Memory B cell (primary cell): ENCODE results near the gene GALNT17.
"Not testable (repeated sequence)": the region's sequence is repeated elsewhere in the genome, so short reads cannot be mapped to it uniquely, and the experiment has no call there.

Experiments used
- ATAC-seq: fragments of 150-1000 bp; cut with Tn5 transposase; 2 replicates; pipeline ENCODE4 v1.10.0; 2021; ENCODE audit warnings: low read depth, mild to moderate bottlenecking, moderate library complexity
- DNase-seq, 2 donors: peaks; one replicate each; pipeline ENCODE4 v3.0.0; 2022; ENCODE audit warnings: low spot score in 2 of 2
- H3K27ac Mint-ChIP-seq: one replicate; pipeline ENCODE4 v1.8.0; 2022; ENCODE audit warnings: mild to moderate bottlenecking, moderate library complexity, mixed read lengths
- H3K27me3 Mint-ChIP-seq: one replicate; pipeline ENCODE4 v1.8.0; 2022; ENCODE audit warnings: mixed read lengths
- H3K36me3 Mint-ChIP-seq: one replicate; pipeline ENCODE4 v1.8.0; 2022; ENCODE audit warnings: mild to moderate bottlenecking, mixed read lengths
- H3K4me1 Mint-ChIP-seq: one replicate; pipeline ENCODE4 v1.8.0; 2022; ENCODE audit warnings: mixed read lengths
- H3K4me3 Mint-ChIP-seq: one replicate; pipeline ENCODE4 v1.8.0; 2022; ENCODE audit warnings: mild to moderate bottlenecking, moderate library complexity, mixed read lengths
- H3K9me3 Mint-ChIP-seq: one replicate; pipeline ENCODE4 v1.8.0; 2022; ENCODE audit warnings: mixed read lengths

The GALNT17 gene

DNA sequence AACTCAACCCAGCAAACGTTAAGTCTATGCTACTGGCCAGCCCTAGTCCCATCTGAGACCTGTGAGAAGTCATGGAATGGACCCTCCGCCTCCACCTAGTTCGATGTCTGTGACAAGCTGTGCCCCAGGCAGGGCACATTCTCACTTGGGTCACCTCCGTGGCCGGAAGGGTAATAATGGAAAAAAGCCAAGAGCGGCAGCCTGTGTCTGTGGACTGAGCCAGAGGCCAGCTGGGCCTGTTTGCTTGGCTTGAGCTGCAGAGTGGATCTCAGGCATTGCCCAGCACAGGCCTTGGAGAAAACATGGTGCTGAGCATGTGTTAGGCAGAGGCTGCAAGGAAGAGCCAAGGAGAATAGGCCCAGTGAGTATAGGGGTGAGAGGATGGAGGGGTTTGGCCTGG lies 97.8 kb downstream of the GALNT17 start:
- Mint-ChIP-seq H3K27ac (no peak overlapping the region), H3K9me3 (peaks cover 13% of the 10 kb centered on the region), H3K27me3 (no peaks in the 10 kb centered on the region), H3K36me3 (no peaks in the 10 kb centered on the region), H3K4me3 (no peak overlapping the region), H3K4me1 (no peaks in the 10 kb centered on the region)
- ATAC-seq (no peak), DNase-seq (no peak)

DNA sequence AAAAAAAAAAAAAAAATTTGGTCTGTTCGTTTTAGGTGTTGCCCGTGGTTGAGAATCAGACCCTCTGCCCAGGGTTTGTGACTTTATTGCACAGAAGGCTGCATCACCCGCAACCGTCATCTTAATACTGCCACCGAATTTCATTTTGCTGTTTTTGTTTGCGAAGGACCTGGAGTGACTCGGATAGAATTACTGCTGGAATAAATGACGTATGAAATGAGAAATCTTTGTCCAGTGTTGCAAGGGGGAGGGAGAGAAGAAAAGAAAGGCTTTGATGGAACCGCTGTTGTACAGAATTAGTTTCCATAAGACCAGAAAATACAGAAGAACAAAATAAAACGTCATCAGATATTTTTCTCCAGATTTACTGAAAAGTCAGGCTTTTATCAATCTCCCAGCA lies 103.3 kb downstream of the GALNT17 start:
- H3K4me3 Mint-ChIP-seq, result no peak overlapping the region
- ATAC-seq (no peak), DNase-seq (no peak)
- H3K27me3 Mint-ChIP-seq, result no peaks in the 10 kb centered on the region
- no peaks in the 10 kb centered on the region for H3K36me3 Mint-ChIP-seq
- peaks cover 11% of the 10 kb centered on the region for H3K9me3 Mint-ChIP-seq
- no peak overlapping the region for H3K27ac Mint-ChIP-seq
- no peaks in the 10 kb centered on the region for H3K4me1 Mint-ChIP-seq

DNA sequence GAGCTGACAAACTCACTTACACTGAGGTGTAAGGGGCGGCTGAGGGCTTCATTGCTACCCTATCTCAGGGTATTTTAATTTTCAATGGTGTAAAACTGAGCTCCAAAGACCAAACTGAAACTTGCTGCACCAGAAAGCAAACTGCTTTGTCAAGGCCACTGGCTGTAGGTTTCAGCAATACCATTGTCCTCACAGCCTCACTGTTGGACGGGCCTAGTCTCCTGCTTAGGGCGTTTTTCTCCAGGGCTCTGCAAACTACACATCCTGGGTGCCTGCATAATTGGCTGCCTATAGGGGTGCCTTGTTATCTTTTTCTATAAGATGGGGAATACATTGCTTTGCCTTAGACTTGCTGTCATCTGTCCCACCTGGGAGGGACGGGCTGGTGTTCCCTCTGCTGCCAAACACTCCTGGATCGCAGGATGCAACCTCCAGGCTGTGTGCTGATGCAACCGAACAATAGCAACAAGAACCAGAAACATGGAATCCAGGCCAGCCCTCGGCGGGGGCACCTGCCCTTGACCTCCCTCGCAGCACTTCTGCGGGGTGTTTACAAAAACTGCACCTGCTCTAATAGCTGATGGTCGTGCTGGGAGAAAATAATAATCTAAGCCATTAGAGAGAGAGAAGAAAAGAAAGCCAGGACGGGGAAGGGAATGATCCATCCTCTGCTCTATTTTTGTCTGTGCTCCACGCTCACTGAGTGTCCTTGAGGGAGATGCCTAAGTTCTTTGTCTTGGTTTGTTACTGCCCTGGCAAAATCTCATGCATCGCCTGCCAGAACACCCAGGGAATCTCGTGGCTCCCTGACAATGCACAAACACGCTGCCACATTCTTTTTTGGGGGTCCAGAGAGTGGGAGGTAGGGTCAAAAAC lies 104.5 kb downstream of the GALNT17 start:
- H3K27ac Mint-ChIP-seq, result no peak overlapping the region
- peaks cover 8% of the 10 kb centered on the region for H3K9me3 Mint-ChIP-seq
- ATAC-seq, result no peak
- no peak for DNase-seq
- H3K27me3 Mint-ChIP-seq, result no peaks in the 10 kb centered on the region
- H3K4me1 Mint-ChIP-seq, result no peaks in the 10 kb centered on the region
- no peak overlapping the region for H3K4me3 Mint-ChIP-seq
- no peaks in the 10 kb centered on the region for H3K36me3 Mint-ChIP-seq

DNA sequence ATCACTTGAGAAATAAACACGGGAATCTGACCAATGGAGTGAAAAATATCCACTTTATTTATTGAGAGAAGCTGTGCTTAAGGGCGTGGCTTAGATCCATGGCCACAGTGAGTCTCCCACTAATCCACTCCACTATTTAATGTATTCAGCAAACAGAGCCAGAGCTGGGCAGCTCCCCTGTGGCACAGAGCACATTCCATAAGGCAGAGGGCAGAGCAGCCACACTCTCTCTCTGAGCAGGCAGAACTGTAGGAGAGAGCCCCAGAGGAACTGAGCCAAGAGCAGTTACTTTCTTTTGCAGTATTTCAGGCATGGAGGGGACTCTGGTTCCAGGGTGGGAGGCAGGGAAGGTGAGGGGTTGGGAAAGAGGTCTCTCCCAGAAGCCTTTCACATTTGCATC lies 106.0 kb downstream of the GALNT17 start:
- Mint-ChIP-seq H3K27ac (no peak overlapping the region), H3K36me3 (no peaks in the 10 kb centered on the region), H3K9me3 (peaks cover 1% of the 10 kb centered on the region), H3K4me1 (no peaks in the 10 kb centered on the region), H3K27me3 (no peaks in the 10 kb centered on the region), H3K4me3 (no peak overlapping the region)
- no peak for DNase-seq
- no peak for ATAC-seq

DNA sequence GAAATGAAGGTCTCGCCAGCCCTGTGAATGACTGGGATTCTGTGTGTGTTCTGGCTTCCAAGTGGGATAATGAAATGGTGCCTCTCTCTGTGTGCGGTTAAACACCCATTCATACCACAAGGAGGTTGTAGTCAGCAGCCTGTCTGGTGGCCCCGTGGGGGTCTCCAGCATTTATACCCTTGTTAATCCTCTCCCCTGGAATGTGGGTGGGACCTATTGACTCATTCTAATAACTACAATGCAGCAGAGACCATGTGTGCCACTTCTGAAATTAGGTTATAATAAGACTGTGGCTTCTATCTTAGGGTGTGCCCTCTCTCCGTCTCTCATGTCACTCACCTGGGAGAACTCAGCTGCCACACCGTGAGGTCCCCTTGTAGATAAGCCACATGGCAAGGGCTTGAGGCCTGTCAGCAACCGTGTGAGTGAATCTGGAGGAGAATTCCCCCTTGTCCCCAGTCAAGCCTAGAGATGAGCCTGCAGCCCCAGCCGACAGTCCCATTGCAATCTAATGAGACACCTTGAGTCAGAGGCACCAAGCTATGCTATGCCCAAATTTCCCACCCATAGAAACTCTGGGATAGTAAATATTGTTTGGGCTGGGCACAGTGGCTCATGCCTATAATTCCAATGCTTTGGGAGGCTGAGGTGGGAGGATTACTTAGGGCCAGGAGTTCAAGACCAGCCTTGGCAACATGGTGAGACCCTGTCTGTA lies 106.8 kb downstream of the GALNT17 start:
- H3K4me1 Mint-ChIP-seq, result no peaks in the 10 kb centered on the region
- DNase-seq, result no peak
- no peaks in the 10 kb centered on the region for H3K36me3 Mint-ChIP-seq
- ATAC-seq, result no peak
- no peaks in the 10 kb centered on the region for H3K27me3 Mint-ChIP-seq
- no peak overlapping the region for H3K4me3 Mint-ChIP-seq
- H3K27ac Mint-ChIP-seq, result no peak overlapping the region
- peaks cover 5% of the 10 kb centered on the region for H3K9me3 Mint-ChIP-seq

DNA sequence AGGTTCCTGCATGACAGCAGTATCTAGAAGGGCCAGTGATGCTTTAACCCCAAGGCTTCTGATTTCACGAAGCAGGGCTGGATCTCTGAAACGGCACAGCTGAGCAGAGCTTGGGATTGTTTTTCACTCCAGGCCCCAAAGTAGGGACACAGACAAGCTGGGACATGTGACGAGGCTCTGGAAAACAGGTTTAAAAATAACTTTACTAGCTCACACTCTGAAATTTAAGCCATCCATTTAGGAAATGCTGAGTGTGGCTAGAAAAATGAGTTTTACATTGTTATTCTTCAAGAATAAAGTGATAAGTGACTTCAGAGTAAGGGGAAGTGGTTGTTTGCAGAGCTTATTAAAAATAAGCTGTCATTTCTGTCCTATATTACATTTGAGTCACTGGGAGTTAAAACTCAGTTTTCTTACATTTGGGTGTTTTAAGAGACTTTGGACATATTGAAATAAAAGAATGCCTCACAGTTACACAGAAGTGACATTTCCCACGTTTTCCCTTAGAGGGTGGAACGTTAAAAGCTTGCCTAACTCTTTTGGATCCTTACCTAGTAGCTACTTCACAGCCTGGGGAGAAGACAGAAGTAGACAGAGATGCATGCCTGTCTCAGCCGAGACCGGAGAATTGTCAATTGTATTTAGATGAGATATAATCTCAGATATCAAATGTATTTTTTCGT lies 107.8 kb downstream of the GALNT17 start:
- Mint-ChIP-seq H3K36me3 (no peaks in the 10 kb centered on the region), H3K27me3 (no peaks in the 10 kb centered on the region), H3K27ac (no peak overlapping the region), H3K9me3 (peaks cover 7% of the 10 kb centered on the region), H3K4me3 (no peak overlapping the region), H3K4me1 (no peaks in the 10 kb centered on the region)
- DNase-seq, result no peak
- ATAC-seq, result no peak

DNA sequence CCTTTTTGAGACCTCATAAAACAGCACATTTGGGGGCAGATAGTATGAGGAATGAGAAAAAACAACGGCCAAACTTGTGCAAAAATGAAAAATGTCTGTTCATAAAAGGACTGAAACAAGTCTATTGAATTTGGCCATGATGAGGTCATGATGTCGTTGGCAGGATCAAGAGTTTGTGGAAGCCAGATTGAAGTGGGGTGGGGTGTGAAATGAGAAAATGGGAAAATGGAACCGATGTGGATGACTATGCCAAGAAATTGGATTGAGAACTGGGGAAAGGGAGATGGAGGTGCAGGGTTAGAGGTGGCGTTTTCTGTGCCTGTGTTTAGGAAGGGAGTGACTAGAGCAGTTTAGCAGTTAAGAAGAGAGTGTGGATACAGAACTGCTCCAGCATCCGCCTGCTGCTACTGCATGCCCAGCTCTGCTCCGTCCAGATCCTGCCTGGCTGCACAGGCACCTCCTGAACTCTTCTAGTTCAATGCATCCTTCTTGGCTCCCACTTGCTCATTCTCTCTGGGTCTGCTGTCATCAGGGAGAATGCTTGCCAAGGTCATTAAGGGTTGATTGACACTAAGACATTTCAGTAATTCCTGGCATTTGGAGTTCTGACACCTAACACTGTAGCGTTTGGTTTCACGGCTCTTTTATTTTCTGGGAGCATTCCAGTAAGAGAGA lies 111.9 kb downstream of the GALNT17 start:
- H3K27me3 Mint-ChIP-seq, result no peaks in the 10 kb centered on the region

DNA sequence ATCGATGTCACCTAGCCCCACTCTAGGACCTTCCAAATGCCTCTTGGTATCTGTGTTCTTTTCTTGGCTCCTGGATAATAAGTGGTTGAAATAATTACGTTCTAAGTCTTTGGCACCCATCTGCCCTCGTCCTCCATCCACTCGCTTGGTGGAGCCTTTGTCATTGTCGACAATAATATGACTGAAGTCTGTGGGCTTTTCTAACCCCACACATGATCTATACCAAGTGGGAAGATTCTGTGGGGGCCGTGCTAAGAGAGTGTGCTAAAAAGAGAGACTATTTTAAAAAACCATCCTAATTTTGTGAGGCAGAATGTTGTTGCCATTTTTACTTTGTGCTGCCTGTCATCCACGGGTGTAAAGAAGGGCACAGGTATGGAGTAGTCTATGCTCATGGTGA lies 113.1 kb downstream of the GALNT17 start:
- H3K36me3 Mint-ChIP-seq, result no peaks in the 10 kb centered on the region
- DNase-seq (no peak), ATAC-seq (no peak)
- no peak overlapping the region for H3K27ac Mint-ChIP-seq
- H3K4me3 Mint-ChIP-seq, result no peak overlapping the region
- H3K4me1 Mint-ChIP-seq, result no peaks in the 10 kb centered on the region
- peaks cover 6% of the 10 kb centered on the region for H3K9me3 Mint-ChIP-seq
- H3K27me3 Mint-ChIP-seq, result no peaks in the 10 kb centered on the region

More for the DNA sequence above, 111.9 kb downstream of the GALNT17 start:
- Mint-ChIP-seq H3K9me3 (peaks cover 6% of the 10 kb centered on the region), H3K4me3 (no peak overlapping the region), H3K36me3 (no peaks in the 10 kb centered on the region), H3K27ac (no peak overlapping the region), H3K4me1 (no peaks in the 10 kb centered on the region)
- no peak for DNase-seq
- ATAC-seq, result no peak

DNA sequence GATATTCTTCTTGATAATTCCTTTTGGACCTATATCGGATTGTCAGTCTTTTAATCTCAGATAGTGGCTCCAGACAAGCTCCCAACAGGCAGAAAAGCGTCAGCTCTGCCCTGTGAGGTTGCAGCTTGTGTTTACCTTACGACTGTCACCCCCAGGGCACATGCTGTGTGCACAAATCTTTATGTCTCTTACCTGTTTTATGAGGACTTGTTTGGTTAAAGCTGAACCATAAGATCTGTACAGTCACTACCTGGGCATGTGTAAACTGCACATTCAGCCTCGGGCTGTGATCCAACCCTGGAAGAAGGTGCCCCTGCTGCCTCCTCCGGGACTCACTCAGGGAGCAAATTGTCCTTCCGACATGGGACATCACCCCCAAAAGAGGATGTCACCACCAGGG lies 119.8 kb downstream of the GALNT17 start:
- Mint-ChIP-seq H3K27me3 (no peaks in the 10 kb centered on the region), H3K36me3 (no peaks in the 10 kb centered on the region), H3K9me3 (peaks cover 4% of the 10 kb centered on the region), H3K4me1 (no peaks in the 10 kb centered on the region), H3K27ac (no peak overlapping the region), H3K4me3 (no peak overlapping the region)
- ATAC-seq, result no peak
- no peak for DNase-seq

DNA sequence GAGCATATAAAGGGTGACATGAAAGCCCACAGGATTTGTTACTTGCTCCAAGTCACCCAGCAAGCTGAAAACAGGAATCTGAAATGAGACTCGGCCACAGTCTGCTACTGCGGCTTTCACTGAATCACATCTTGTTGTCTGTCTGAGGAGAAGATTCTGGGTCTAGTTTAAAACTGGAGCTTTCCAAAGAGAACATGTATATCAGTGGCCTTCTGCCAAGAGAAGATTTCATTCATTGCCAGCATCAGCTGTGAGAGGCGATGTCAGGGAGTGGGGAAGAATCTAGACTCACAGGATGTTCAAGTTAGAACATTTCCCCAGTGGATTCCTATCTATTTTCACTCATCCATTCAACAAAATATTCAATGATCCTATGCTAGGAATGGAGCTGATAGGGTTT lies 122.8 kb downstream of the GALNT17 start:
- H3K9me3 Mint-ChIP-seq, result peaks cover 7% of the 10 kb centered on the region
- H3K36me3 Mint-ChIP-seq, result no peaks in the 10 kb centered on the region
- no peak overlapping the region for H3K4me3 Mint-ChIP-seq
- ATAC-seq, result no peak
- no peak overlapping the region for H3K27ac Mint-ChIP-seq
- no peaks in the 10 kb centered on the region for H3K4me1 Mint-ChIP-seq
- H3K27me3 Mint-ChIP-seq, result no peaks in the 10 kb centered on the region
- DNase-seq, result no peak

DNA sequence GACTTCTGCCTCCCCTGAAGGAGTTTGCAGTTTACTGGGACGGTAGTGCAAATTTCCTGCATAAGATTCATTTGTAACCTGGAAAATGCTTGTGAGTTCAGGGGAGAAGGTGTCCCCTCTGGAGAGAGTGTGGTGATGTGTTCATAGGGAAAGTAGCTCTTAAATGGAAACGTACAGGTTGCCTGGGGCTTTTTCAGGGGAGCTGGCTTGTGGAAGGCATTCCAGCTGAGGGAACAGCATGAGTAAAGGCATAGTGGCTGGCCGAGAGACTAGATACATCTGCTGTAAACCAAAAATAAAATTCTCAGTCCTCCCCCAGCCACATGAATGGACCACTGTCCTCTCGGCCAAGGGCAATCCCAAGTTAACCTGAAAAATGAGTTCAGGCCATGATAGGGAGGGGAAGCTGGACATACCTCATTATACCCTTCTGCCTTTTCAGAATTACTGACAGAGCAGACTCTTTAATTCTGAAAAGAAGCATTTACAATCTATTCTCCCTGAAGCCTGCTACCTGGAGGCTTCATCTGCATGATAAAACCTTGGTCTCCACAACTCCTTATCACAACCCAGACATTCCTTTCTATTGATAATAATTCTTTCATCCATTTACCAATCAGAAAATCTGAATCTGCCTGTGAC lies 123.7 kb downstream of the GALNT17 start:
- DNase-seq (no peak), ATAC-seq (no peak)
- Mint-ChIP-seq H3K4me3 (no peak overlapping the region), H3K27ac (no peak overlapping the region), H3K27me3 (no peaks in the 10 kb centered on the region), H3K9me3 (peaks cover 7% of the 10 kb centered on the region), H3K4me1 (no peaks in the 10 kb centered on the region), H3K36me3 (no peaks in the 10 kb centered on the region)

DNA sequence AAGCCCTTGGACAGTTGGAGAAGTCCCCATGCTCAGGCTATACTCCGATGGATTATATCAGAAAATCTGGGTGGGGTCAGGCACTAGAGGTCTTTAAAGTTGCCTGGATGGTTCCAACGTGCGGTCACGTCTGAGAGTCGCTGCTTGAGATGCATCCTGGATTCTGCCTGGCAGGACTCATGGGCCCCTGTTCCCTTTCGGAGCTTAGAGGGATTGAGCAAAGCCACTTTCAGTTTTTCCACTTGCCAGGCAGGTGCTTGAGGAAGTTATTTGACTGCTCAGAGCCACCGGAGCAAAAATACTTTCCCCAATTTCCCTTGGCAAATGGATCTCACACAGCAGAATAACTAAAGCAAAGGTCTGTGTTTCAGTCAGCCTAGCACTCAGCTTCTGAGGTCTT lies 129.1 kb downstream of the GALNT17 start:
- Mint-ChIP-seq H3K4me3 (no peak overlapping the region), H3K9me3 (peaks cover 11% of the 10 kb centered on the region), H3K36me3 (no peaks in the 10 kb centered on the region), H3K27me3 (no peaks in the 10 kb centered on the region), H3K4me1 (no peaks in the 10 kb centered on the region), H3K27ac (no peak overlapping the region)
- ATAC-seq, result no peak
- DNase-seq, result no peak

DNA sequence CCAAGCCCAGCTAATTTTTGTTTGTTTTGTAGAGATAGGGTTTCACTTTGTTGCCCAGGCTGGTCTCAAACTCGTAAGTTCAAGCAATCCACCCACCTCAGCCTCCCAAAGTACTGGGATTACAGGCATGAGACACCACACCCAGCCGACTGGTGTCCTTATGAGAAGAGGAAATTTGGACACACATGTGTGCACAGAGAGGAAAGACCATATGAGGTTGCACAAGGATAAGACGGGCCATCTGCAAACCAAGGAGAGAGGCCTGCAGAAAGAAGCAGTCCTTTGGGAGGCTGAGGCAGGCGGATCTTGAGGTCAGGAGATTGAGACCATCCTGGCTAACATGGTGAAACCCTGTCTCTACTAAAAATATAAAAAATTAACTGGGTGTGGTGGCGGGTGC lies 130.9 kb downstream of the GALNT17 start:
- H3K4me1 Mint-ChIP-seq, ATAC-seq, H3K27me3 Mint-ChIP-seq, H3K36me3 Mint-ChIP-seq, DNase-seq, H3K27ac Mint-ChIP-seq, H3K4me3 Mint-ChIP-seq: not testable (repeated sequence)
- H3K9me3 Mint-ChIP-seq, result peaks cover 15% of the 10 kb centered on the region
